GM23338 (cell line): ENCODE results near the gene MED7. TPM values are rescaled to one million over a fixed set of nuclear protein-coding genes. Genes with fewer than 3 reads are reported as not detected.

ENCODE experiments used
- ATAC-seq: fragments of 200-7000 bp; cut with Tn5 transposase; 3 replicates; pipeline ENCODE4 v1.9.1; 2020
- DNase-seq: peaks from one replicate; pipeline ENCODE4 v3.0.0-alpha.2; 2015; ENCODE audit warnings: low spot score
- H2AFZ ChIP-seq: fragments of 200-600 bp; sonication (generic); 2 replicates; pipeline ENCODE4 v1.8.0; 2016; ENCODE audit warnings: antibody characterized with exemption, mild to moderate bottlenecking, moderate library complexity
- H3F3A ChIP-seq: fragments of 200-600 bp; sonication (generic); replicated peaks from 2 replicates; pipeline ENCODE4 v1.8.0; 2017; ENCODE audit warnings: antibody characterized with exemption, mixed run types, low read depth
- H3K27ac ChIP-seq: fragments of 200-600 bp; sonication (generic); 2 replicates; pipeline ENCODE4 v1.6.1; 2016; ENCODE audit warnings: low read depth
- H3K27me3 ChIP-seq: fragments of 200-600 bp; sonication (generic); 2 replicates; pipeline ENCODE4 v1.8.0; 2016; ENCODE audit warnings: mild to moderate bottlenecking, mixed run types, moderate library complexity; ENCODE audit not compliant: insufficient read depth
- H3K36me3 ChIP-seq: fragments of 200-600 bp; sonication (generic); 2 replicates; pipeline ENCODE4 v1.8.0; 2016; ENCODE audit warnings: mild to moderate bottlenecking; ENCODE audit not compliant: insufficient read depth
- H3K4me1 ChIP-seq: fragments of 200-600 bp; sonication (generic); 2 replicates; pipeline ENCODE4 v1.8.0; 2016; ENCODE audit warnings: mild to moderate bottlenecking, moderate library complexity; ENCODE audit not compliant: insufficient read depth
- H3K4me2 ChIP-seq: fragments of 200-600 bp; sonication (generic); 2 replicates; pipeline ENCODE4 v1.7.1; 2017; ENCODE audit warnings: mixed run types
- H3K4me3 ChIP-seq: fragments of 200-600 bp; sonication (generic); 2 replicates; pipeline ENCODE4 v1.6.1; 2016; ENCODE audit warnings: mixed run types
- H3K79me2 ChIP-seq: fragments of 200-600 bp; sonication (generic); replicated peaks from 2 replicates; pipeline ENCODE4 v1.8.0; 2017; ENCODE audit warnings: mild to moderate bottlenecking; ENCODE audit not compliant: insufficient read depth
- H3K9me2 ChIP-seq: fragments of 200-600 bp; sonication (generic); 2 replicates; pipeline ENCODE4 v1.8.0; 2017; ENCODE audit not compliant: insufficient read depth
- H4K20me1 ChIP-seq: fragments of 200-600 bp; sonication (generic); replicated peaks from 2 replicates; pipeline ENCODE4 v1.8.0; 2017; ENCODE audit warnings: mild to moderate bottlenecking; ENCODE audit not compliant: insufficient read depth
- H3K27ac Mint-ChIP-seq: 2 replicates; pipeline ENCODE4 v1.8.0; 2020; ENCODE audit warnings: inconsistent platforms, mild to moderate bottlenecking, moderate library complexity, mixed read lengths
- H3K27me3 Mint-ChIP-seq: 3 replicates; pipeline ENCODE4 v1.8.0; 2022; ENCODE audit warnings: low read depth, mild to moderate bottlenecking, moderate library complexity, mixed read lengths, inconsistent platforms; ENCODE audit not compliant: insufficient read depth, poor library complexity
- H3K36me3 Mint-ChIP-seq: 3 replicates; pipeline ENCODE4 v1.8.0; 2021; ENCODE audit warnings: low read depth, mild to moderate bottlenecking, inconsistent platforms, moderate library complexity, mixed read lengths
- H3K4me1 Mint-ChIP-seq: 3 replicates; pipeline ENCODE4 v1.8.0; 2020; ENCODE audit warnings: mild to moderate bottlenecking, inconsistent platforms, mixed read lengths
- H3K4me3 Mint-ChIP-seq: 3 replicates; pipeline ENCODE4 v1.8.0; 2021; ENCODE audit warnings: moderate library complexity, mild to moderate bottlenecking, inconsistent platforms, mixed read lengths
- H3K9me3 Mint-ChIP-seq: 3 replicates; pipeline ENCODE4 v1.8.0; 2020; ENCODE audit warnings: moderate library complexity, mild to moderate bottlenecking, inconsistent platforms, mixed read lengths
- CREB1 ChIP-seq: fragments of 250-450 bp; sonication (Bioruptor Pico); IDR thresholded peaks from 2 replicates; pipeline ENCODE4 v1.5.0; 2020; ENCODE audit warnings: low read depth, mild to moderate bottlenecking, moderate library complexity
- EZH2 ChIP-seq: fragments of 200-600 bp; sonication (generic); IDR thresholded peaks from one replicate; pipeline ENCODE4 v1.8.0; 2017; ENCODE audit warnings: antibody characterized with exemption, mild to moderate bottlenecking, low read depth; ENCODE audit not compliant: unreplicated experiment
- EZH2phosphoT487 ChIP-seq: fragments of 200-600 bp; sonication (generic); IDR thresholded peaks from one replicate; pipeline ENCODE4 v1.8.1; 2018; ENCODE audit warnings: antibody characterized with exemption; ENCODE audit not compliant: unreplicated experiment
- JUNB ChIP-seq: IDR thresholded peaks from one replicate; pipeline ENCODE4 v1.6.1; 2016; ENCODE audit warnings: antibody characterized with exemption; ENCODE audit not compliant: unreplicated experiment
- NANOG ChIP-seq: IDR thresholded peaks from 2 replicates; pipeline ENCODE4 v1.6.1; 2016; ENCODE audit warnings: antibody characterized with exemption, borderline replicate concordance
- POLR2AphosphoS5 ChIP-seq: IDR thresholded peaks from 2 replicates; pipeline ENCODE4 v1.6.1; 2016; ENCODE audit warnings: antibody characterized with exemption, low read depth
- STAT1 ChIP-seq: IDR thresholded peaks from one replicate; pipeline ENCODE4 v1.6.1; 2016; ENCODE audit warnings: antibody characterized with exemption; ENCODE audit not compliant: unreplicated experiment
- ZNF114 ChIP-seq: fragments of 250-450 bp; sonication (Bioruptor Pico); IDR thresholded peaks from 2 replicates; pipeline ENCODE4 v1.5.0; 2020; ENCODE audit warnings: mild to moderate bottlenecking, moderate library complexity
- ZNF331 ChIP-seq: fragments of 250-450 bp; sonication (Bioruptor Pico); IDR thresholded peaks from 2 replicates; pipeline ENCODE4 v1.5.0; 2020; ENCODE audit warnings: low read depth, mild to moderate bottlenecking, moderate library complexity
- polyA plus RNA-seq: library from polyadenylated mRNA; unstranded; fragments of >200 nt; fragmentation: Nextera tagmentation; extraction: Ambion mirVana; gene quantifications from 2 replicates; pipeline ENCODE4 v1.2.1, GENCODE V29; 2016
- total RNA-seq: library from RNA; depleted of rRNA; stranded (reverse); fragments of >200 nt; shearing (Covaris generic); gene quantifications from 2 replicates; pipeline ENCODE4 v1.2.3, GENCODE V29; 2014
- TF ChIP-seq, protein P1 (sequence below): fragments of 250-450 bp; sonication (Bioruptor Pico); IDR thresholded peaks from 2 replicates; pipeline ENCODE4 v1.5.0; 2020; ENCODE audit warnings: mild to moderate bottlenecking, moderate library complexity
- TF ChIP-seq, protein P2 (sequence below), 2 experiments: fragments of 200-600 bp in 1 of 2; sonication (generic) in 1 of 2; conservative IDR thresholded peaks; 2 replicates each; pipeline versions ENCODE4 v1.5.1 to v1.6.1; 2016 to 2017; ENCODE audit warnings: antibody characterized with exemption in 2 of 2, low read depth in 2 of 2, mild to moderate bottlenecking in 2 of 2, moderate library complexity in 1 of 2
- TF ChIP-seq, protein P3 (sequence below): IDR thresholded peaks from one replicate; pipeline ENCODE4 v1.6.1; 2018; ENCODE audit warnings: antibody characterized with exemption; ENCODE audit not compliant: unreplicated experiment
- TF ChIP-seq, protein P4 (sequence below): IDR thresholded peaks from 2 replicates; pipeline ENCODE4 v1.6.1; 2016; ENCODE audit warnings: antibody characterized with exemption

The MED7 gene
- total and polyA plus RNA-seq, 2 experiments from 2014 or later: 9.7 to 34.4 TPM

DNA sequence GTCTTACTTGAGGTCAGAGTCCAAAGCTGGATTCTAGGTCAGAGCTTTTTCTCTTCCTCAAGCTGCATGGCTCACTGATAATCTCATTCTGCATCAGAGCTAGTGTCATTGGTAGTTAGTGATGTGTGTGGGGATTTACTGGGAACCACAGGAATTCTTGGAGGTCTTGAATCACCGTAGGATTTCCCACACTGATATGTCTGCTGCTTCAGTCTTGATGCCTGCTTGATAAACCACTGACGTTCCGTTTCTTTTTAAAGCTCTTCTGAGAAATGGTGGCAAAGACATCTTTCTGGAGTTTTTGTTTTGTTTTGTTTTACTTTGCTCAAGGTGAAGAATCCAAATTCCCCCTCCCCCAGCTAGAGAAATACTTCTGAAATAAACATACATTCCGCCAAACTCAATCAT lies 24.6 kb upstream of the MED7 start:
- Mint-ChIP-seq H3K9me3 (peaks cover 11% of the 10 kb centered on the region; the same call in 2 of the 3 replicates), H3K27me3 (peaks cover 2% of the 10 kb centered on the region), H3K4me1 (peaks cover 17% of the 10 kb centered on the region; the same call in 2 of the 3 replicates), H3K4me3 (no peak overlapping the region), H3K36me3 (no peaks in the 10 kb centered on the region; the same call in 2 of the 3 replicates), H3K27ac (no peak overlapping the region)
- Histone ChIP-seq H3K79me2 (no peaks in the 10 kb centered on the region), H3K27ac (no peak overlapping the region), H3K4me1 (no peaks in the 10 kb centered on the region; the same call in 1 of the 2 replicates), H3K4me3 (no peak overlapping the region), H4K20me1 (no peaks in the 10 kb centered on the region), H3K36me3 (no peaks in the 10 kb centered on the region), H3K9me2 (no peaks in the 10 kb centered on the region), H3F3A (no peaks in the 10 kb centered on the region), H3K4me2 (no peak overlapping the region), H2AFZ (no peak overlapping the region), H3K27me3 (no peaks in the 10 kb centered on the region)
- DNase-seq: no peak
- no peak for TF ChIP-seq EZH2phosphoT487
- no peak for TF ChIP-seq EZH2
- TF ChIP-seq JUNB: no peak
- TF ChIP-seq, protein P1, sequence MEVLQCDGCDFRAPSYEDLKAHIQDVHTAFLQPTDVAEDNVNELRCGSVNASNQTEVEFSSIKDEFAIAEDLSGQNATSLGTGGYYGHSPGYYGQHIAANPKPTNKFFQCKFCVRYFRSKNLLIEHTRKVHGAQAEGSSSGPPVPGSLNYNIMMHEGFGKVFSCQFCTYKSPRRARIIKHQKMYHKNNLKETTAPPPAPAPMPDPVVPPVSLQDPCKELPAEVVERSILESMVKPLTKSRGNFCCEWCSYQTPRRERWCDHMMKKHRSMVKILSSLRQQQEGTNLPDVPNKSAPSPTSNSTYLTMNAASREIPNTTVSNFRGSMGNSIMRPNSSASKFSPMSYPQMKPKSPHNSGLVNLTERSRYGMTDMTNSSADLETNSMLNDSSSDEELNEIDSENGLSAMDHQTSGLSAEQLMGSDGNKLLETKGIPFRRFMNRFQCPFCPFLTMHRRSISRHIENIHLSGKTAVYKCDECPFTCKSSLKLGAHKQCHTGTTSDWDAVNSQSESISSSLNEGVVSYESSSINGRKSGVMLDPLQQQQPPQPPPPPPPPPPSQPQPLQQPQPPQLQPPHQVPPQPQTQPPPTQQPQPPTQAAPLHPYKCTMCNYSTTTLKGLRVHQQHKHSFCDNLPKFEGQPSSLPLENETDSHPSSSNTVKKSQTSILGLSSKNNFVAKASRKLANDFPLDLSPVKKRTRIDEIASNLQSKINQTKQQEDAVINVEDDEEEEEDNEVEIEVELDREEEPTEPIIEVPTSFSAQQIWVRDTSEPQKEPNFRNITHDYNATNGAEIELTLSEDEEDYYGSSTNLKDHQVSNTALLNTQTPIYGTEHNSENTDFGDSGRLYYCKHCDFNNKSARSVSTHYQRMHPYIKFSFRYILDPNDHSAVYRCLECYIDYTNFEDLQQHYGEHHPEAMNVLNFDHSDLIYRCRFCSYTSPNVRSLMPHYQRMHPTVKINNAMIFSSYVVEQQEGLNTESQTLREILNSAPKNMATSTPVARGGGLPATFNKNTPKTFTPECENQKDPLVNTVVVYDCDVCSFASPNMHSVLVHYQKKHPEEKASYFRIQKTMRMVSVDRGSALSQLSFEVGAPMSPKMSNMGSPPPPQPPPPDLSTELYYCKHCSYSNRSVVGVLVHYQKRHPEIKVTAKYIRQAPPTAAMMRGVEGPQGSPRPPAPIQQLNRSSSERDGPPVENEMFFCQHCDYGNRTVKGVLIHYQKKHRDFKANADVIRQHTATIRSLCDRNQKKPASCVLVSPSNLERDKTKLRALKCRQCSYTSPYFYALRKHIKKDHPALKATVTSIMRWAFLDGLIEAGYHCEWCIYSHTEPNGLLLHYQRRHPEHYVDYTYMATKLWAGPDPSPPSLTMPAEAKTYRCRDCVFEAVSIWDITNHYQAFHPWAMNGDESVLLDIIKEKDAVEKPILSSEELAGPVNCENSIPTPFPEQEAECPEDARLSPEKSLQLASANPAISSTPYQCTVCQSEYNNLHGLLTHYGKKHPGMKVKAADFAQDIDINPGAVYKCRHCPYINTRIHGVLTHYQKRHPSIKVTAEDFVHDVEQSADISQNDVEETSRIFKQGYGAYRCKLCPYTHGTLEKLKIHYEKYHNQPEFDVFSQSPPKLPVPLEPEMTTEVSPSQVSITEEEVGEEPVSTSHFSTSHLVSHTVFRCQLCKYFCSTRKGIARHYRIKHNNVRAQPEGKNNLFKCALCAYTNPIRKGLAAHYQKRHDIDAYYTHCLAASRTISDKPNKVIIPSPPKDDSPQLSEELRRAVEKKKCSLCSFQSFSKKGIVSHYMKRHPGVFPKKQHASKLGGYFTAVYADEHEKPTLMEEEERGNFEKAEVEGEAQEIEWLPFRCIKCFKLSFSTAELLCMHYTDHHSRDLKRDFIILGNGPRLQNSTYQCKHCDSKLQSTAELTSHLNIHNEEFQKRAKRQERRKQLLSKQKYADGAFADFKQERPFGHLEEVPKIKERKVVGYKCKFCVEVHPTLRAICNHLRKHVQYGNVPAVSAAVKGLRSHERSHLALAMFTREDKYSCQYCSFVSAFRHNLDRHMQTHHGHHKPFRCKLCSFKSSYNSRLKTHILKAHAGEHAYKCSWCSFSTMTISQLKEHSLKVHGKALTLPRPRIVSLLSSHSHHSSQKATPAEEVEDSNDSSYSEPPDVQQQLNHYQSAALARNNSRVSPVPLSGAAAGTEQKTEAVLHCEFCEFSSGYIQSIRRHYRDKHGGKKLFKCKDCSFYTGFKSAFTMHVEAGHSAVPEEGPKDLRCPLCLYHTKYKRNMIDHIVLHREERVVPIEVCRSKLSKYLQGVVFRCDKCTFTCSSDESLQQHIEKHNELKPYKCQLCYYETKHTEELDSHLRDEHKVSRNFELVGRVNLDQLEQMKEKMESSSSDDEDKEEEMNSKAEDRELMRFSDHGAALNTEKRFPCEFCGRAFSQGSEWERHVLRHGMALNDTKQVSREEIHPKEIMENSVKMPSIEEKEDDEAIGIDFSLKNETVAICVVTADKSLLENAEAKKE: no peak
- TF ChIP-seq STAT1: no peak
- TF ChIP-seq POLR2AphosphoS5: no peak
- TF ChIP-seq ZNF114 (CRISPR knock-in tag): no peak
- TF ChIP-seq, protein P2, sequence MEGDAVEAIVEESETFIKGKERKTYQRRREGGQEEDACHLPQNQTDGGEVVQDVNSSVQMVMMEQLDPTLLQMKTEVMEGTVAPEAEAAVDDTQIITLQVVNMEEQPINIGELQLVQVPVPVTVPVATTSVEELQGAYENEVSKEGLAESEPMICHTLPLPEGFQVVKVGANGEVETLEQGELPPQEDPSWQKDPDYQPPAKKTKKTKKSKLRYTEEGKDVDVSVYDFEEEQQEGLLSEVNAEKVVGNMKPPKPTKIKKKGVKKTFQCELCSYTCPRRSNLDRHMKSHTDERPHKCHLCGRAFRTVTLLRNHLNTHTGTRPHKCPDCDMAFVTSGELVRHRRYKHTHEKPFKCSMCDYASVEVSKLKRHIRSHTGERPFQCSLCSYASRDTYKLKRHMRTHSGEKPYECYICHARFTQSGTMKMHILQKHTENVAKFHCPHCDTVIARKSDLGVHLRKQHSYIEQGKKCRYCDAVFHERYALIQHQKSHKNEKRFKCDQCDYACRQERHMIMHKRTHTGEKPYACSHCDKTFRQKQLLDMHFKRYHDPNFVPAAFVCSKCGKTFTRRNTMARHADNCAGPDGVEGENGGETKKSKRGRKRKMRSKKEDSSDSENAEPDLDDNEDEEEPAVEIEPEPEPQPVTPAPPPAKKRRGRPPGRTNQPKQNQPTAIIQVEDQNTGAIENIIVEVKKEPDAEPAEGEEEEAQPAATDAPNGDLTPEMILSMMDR (conservative IDR thresholded peaks at IDR 0.05; ENCODE audit: low read depth in 2 of 2): no peak
- no peak for TF ChIP-seq ZNF331 (CRISPR knock-in tag)
- no peak for TF ChIP-seq NANOG
- no peak for TF ChIP-seq CREB1 (CRISPR knock-in tag)
- TF ChIP-seq, protein P3, sequence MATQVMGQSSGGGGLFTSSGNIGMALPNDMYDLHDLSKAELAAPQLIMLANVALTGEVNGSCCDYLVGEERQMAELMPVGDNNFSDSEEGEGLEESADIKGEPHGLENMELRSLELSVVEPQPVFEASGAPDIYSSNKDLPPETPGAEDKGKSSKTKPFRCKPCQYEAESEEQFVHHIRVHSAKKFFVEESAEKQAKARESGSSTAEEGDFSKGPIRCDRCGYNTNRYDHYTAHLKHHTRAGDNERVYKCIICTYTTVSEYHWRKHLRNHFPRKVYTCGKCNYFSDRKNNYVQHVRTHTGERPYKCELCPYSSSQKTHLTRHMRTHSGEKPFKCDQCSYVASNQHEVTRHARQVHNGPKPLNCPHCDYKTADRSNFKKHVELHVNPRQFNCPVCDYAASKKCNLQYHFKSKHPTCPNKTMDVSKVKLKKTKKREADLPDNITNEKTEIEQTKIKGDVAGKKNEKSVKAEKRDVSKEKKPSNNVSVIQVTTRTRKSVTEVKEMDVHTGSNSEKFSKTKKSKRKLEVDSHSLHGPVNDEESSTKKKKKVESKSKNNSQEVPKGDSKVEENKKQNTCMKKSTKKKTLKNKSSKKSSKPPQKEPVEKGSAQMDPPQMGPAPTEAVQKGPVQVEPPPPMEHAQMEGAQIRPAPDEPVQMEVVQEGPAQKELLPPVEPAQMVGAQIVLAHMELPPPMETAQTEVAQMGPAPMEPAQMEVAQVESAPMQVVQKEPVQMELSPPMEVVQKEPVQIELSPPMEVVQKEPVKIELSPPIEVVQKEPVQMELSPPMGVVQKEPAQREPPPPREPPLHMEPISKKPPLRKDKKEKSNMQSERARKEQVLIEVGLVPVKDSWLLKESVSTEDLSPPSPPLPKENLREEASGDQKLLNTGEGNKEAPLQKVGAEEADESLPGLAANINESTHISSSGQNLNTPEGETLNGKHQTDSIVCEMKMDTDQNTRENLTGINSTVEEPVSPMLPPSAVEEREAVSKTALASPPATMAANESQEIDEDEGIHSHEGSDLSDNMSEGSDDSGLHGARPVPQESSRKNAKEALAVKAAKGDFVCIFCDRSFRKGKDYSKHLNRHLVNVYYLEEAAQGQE: no peak
- TF ChIP-seq, protein P4, sequence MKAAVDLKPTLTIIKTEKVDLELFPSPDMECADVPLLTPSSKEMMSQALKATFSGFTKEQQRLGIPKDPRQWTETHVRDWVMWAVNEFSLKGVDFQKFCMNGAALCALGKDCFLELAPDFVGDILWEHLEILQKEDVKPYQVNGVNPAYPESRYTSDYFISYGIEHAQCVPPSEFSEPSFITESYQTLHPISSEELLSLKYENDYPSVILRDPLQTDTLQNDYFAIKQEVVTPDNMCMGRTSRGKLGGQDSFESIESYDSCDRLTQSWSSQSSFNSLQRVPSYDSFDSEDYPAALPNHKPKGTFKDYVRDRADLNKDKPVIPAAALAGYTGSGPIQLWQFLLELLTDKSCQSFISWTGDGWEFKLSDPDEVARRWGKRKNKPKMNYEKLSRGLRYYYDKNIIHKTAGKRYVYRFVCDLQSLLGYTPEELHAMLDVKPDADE: no peak
- ATAC-seq: no peak
